Gastrocnemius medialis (tissue), 4 donors: ENCODE data around the gene TATDN3. TPM values are rescaled to one million over a fixed set of nuclear protein-coding genes. Genes with fewer than 3 reads are reported as not detected.

ENCODE experiments used
- ATAC-seq, 2 donors: fragments of 150-250 bp; one replicate each; pipeline ENCODE4 v1.9.1; 2016
- DNase-seq, 2 donors: peaks; one replicate each; pipeline ENCODE4 v3.0.0-alpha.2; 2019
- H3K27ac ChIP-seq, 4 donors: fragments of 200-600 bp; sonication (generic); 1 replicate in 1 of 4; 2 replicates in 3 of 4; pipeline ENCODE4 v1.5.1; 2016 to 2018; ENCODE audit warnings: mild to moderate bottlenecking in 2 of 4, moderate library complexity in 1 of 4
- H3K27me3 ChIP-seq, 3 donors: fragments of 200-600 bp; sonication (generic) in 2 of 3; 1 replicate in 1 of 3; 2 replicates in 2 of 3; pipeline versions ENCODE4 v1.5.1 to v1.6.0; 2016 to 2019; ENCODE audit warnings: mild to moderate bottlenecking in 1 of 3, moderate library complexity in 1 of 3
- H3K36me3 ChIP-seq, 2 donors: fragments of 200-600 bp; sonication (generic) in 1 of 2; one replicate each; pipeline ENCODE4 v1.5.1; 2017 to 2018
- H3K4me1 ChIP-seq, 2 donors: fragments of 200-600 bp; sonication (generic) in 1 of 2; one replicate each; pipeline ENCODE4 v1.5.1; 2016 to 2017; ENCODE audit warnings: mild to moderate bottlenecking in 2 of 2
- H3K4me3 ChIP-seq, 4 donors: fragments of 200-600 bp; sonication (generic) in 3 of 4; 1 replicate in 1 of 4; 2 replicates in 3 of 4; pipeline ENCODE4 v1.5.1; 2016 to 2019; ENCODE audit warnings: mild to moderate bottlenecking in 2 of 4
- H3K9me3 ChIP-seq, 3 donors: fragments of 200-600 bp; sonication (generic) in 2 of 3; 1 replicate in 1 of 3; 2 replicates in 2 of 3; pipeline ENCODE4 v1.5.1; 2016 to 2019
- CTCF ChIP-seq, 5 experiments: fragments of 450-650 bp in 3 of 5; fragments of 200-600 bp in 2 of 5; sonication (generic) in 2 of 5; IDR thresholded peaks in 4 of 5; conservative IDR thresholded peaks in 1 of 5; 1 replicate in 4 of 5; 2 replicates in 1 of 5; pipeline ENCODE4 v1.5.1; 2016 to 2019; ENCODE audit warnings: antibody characterized with exemption in 5 of 5, mild to moderate bottlenecking in 3 of 5, moderate library complexity in 3 of 5
- POLR2A ChIP-seq, 2 donors: fragments of 450-650 bp; IDR thresholded peaks; one replicate each; pipeline ENCODE4 v1.6.1; 2017; ENCODE audit warnings: antibody characterized with exemption in 2 of 2, mild to moderate bottlenecking in 2 of 2, moderate library complexity in 2 of 2
- in situ Hi-C, 4 donors: fragments of 200-750 bp; cut with MboI; loops; one replicate each; pipeline versions ENCODE4 v1.15.0 to v1.8.0; 2017; ENCODE audit warnings: low sequenced_read_pairs in 4 of 4
- intact Hi-C: fragments of 100-400 bp; cut with DNase I; formaldehyde crosslinking; loops from one replicate; pipeline ENCODE4 v1.15.1; 2023; ENCODE audit warnings: low total_unique reads
- total RNA-seq, 4 donors: library from RNA; depleted of rRNA; stranded (reverse); fragments of >200 nt; gene quantifications; one replicate each; pipeline versions ENCODE4 v1.1.0 to v1.2.3, GENCODE V29; 2016

Gene TATDN3
- total RNA-seq, 4 donors from 2014 or later, result 19.5 to 27.3 (median 25.6) TPM

DNA sequence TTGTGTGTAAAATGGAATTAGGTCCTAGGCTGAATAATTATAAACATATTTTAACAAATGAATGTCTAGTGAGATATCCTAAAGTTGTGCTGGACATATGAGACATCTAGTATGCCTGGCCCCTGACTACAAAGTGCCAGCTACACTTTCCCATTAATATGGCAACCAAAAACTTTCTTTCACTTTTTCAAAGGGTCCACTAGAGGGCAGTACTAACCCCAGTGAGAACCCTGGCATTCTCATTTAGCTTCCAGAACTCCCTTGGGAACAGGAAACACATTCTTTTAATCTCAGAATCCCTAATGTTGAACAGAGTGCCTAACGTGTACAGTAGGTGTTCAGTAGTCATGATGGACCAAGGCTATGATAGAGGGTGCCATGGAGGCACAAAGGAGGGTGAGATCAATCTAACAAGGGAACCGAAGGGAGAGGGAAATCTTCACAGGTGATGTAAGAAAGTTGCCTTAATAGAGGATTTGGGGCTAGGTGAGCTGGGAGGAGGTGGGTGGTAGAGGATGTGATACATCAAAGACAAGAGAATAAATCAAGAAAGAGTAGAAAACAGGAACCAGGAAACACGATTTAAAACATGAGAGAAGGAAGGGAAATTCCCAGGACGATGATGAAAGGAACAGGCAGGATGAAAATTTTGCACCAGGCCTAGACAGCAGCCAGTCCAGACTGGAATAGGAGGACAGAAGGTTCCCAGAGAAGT, 41.7 kb upstream of the TATDN3 start:
- Histone ChIP-seq H3K27me3 (no peaks in the 10 kb centered on the region), H3K27ac (no peak overlapping the region), H3K4me3 (no peak overlapping the region), H3K36me3 (no peaks in the 10 kb centered on the region), H3K9me3 (no peaks in the 10 kb centered on the region), H3K4me1 (peaks cover 0 to 4% of the 10 kb centered on the region in 2 donors)
- peak in 1 of 2 donors; percentile 60 for ATAC-seq
- in situ Hi-C loops (no loop called here), intact Hi-C loops (no loop called here)
- no peak for DNase-seq
- TF ChIP-seq CTCF (IDR thresholded peaks at IDR 0.05 in 4 of 5, conservative IDR thresholded peaks at IDR 0.05 in 1 of 5), result peak in 4 of 5 experiments; percentile 18 to 69 (median 44)
- no peak for TF ChIP-seq POLR2A (IDR thresholded peaks at IDR 0.05)

DNA sequence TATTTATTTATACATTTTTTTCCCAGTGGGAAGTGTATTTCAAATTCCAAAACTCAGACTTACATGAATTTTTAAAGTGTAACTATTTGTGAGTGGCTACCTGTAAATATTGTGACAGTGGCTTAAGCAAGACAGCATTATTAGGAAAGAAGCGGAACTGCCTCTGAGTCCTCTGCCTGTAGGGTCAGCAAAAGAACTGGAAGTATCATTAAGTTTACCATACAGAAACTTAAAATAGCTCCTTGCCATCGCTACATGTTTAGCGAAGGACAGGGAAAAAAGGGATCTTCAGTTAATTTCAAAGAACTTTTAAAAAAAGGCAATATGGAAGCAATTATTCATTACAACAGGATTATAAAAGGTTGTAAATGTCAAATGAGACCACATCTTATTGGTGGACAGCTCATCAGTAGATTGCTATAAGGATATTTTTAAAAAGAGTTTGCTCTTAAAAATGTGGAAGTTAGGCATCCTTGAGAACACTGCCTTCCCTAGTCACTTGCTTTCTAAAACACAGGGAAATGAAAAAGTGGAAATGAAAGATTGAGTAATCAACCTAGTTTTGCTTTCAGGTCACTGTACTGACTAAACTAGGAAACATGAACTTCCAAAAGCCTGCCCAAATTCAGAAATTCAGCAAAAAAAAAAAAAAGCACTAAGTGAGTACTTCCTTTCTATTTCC, 39.3 kb upstream of the TATDN3 start:
- no peaks in the 10 kb centered on the region for H3K9me3 ChIP-seq
- TF ChIP-seq CTCF (IDR thresholded peaks at IDR 0.05 in 4 of 5, conservative IDR thresholded peaks at IDR 0.05 in 1 of 5), result no peak
- TF ChIP-seq POLR2A (IDR thresholded peaks at IDR 0.05), result no peak
- intact Hi-C loops, result no loop called here
- no peak overlapping the region for H3K27ac ChIP-seq
- no peaks in the 10 kb centered on the region for H3K36me3 ChIP-seq
- no peak overlapping the region for H3K4me3 ChIP-seq
- H3K4me1 ChIP-seq, result peaks cover 0 to 4% of the 10 kb centered on the region in 2 donors
- DNase-seq (no peak), ATAC-seq (peak in 1 of 2 donors; percentile 55)
- in situ Hi-C loops, result no loop called here
- no peaks in the 10 kb centered on the region for H3K27me3 ChIP-seq

DNA sequence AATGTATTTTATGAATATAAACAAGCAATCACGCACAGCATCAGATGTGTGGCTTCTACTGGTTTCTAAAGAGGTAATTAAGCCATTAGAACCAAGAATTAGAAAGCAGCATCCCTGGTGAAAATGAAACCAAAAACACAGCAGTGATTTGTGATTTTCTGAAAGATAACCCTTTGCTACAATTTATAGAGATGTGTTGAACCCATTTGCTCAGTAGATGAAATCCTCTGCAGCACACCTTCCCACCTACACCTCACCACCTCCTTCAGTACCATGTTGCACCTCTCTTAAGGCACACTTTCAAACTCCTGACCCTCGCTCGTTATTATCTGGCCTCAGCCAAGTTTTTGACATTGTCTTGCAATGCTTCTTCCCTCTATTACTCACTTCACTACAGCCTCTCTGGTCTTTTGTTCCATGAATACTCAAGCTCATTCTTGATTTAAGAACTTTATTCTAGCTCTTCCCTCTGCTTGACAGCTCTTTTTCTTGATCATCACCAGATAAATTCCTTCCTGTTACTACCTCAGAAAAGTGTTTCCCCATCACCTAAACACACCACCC, 38.7 kb upstream of the TATDN3 start:
- Histone ChIP-seq H3K4me1 (peaks cover 0 to 4% of the 10 kb centered on the region in 2 donors), H3K9me3 (no peaks in the 10 kb centered on the region), H3K27ac (no peak overlapping the region), H3K4me3 (no peak overlapping the region), H3K36me3 (no peaks in the 10 kb centered on the region), H3K27me3 (no peaks in the 10 kb centered on the region)
- ATAC-seq (no peak), DNase-seq (no peak)
- intact Hi-C loops, result no loop called here
- in situ Hi-C loops, result no loop called here
- TF ChIP-seq CTCF (IDR thresholded peaks at IDR 0.05 in 4 of 5, conservative IDR thresholded peaks at IDR 0.05 in 1 of 5) (no peak), POLR2A (IDR thresholded peaks at IDR 0.05) (no peak)

DNA sequence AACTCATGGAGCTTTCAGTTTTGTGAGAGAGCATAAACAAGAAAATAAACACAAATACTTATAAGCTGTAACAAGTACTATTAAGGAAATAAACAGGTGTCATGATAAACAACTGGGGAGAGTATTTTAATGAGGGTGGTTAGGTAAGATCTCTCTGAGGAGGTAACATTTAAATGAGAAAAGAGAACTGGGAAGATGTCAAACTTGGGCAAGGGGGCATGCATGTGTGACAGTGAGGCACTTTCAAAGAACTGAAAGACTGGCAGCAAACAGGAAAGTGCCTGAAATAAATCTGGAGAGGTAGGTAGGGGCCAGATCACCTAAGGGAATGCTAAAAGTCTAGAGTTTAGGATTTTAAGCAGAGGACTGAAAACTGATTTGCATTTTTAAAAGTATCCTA, 37.9 kb upstream of the TATDN3 start:
- TF ChIP-seq CTCF (IDR thresholded peaks at IDR 0.05 in 4 of 5, conservative IDR thresholded peaks at IDR 0.05 in 1 of 5) (no peak), POLR2A (IDR thresholded peaks at IDR 0.05) (no peak)
- peaks cover 0 to 4% of the 10 kb centered on the region in 2 donors for H3K4me1 ChIP-seq
- no peak overlapping the region for H3K27ac ChIP-seq
- no peak overlapping the region for H3K4me3 ChIP-seq
- no peaks in the 10 kb centered on the region for H3K36me3 ChIP-seq
- intact Hi-C loops, result no loop called here
- in situ Hi-C loops, result no loop called here
- H3K27me3 ChIP-seq, result no peaks in the 10 kb centered on the region
- no peaks in the 10 kb centered on the region for H3K9me3 ChIP-seq
- DNase-seq (no peak), ATAC-seq (no peak)
